Colonic mucosa (tissue), 4 donors: ENCODE data around the gene PRM2. TPM values are rescaled to one million over a fixed set of nuclear protein-coding genes. Genes with fewer than 3 reads are reported as not detected.

Source experiments
- DNase-seq: peaks from one replicate; pipeline ENCODE4 v3.0.0-alpha.2; 2020
- H3K27ac ChIP-seq: fragments of 200-600 bp; one replicate; pipeline ENCODE4 v1.8.0; 2021
- H3K27me3 ChIP-seq: fragments of 200-600 bp; one replicate; pipeline ENCODE4 v1.8.0; 2021
- H3K36me3 ChIP-seq: fragments of 200-600 bp; one replicate; pipeline ENCODE4 v1.8.0; 2021
- H3K4me1 ChIP-seq: fragments of 200-600 bp; one replicate; pipeline ENCODE4 v1.8.0; 2021; ENCODE audit warnings: mild to moderate bottlenecking
- H3K4me3 ChIP-seq: fragments of 200-600 bp; one replicate; pipeline ENCODE4 v1.8.0; 2021
- H3K9ac ChIP-seq, 2 donors: one replicate each; pipeline ENCODE4 v1.7.0; 2013; ENCODE audit warnings: control low read depth in 2 of 2, low read depth in 2 of 2, low read length in 2 of 2
- H3K9me3 ChIP-seq: fragments of 200-600 bp; one replicate; pipeline ENCODE4 v1.8.0; 2021
- intact Hi-C: fragments of 100-400 bp; cut with DNase I; formaldehyde crosslinking; loops from one replicate; pipeline ENCODE4 v1.14.1; 2022
- total RNA-seq, 2 donors: library from RNA; stranded (reverse); fragmentation: NEBNext Ultra II Directional in 1 of 2; extraction: Animal tissue kit (Norgen Biotek cat#: 25700) in 1 of 2; gene quantifications; one replicate each; pipeline ENCODE4 v1.2.1, GENCODE V29; 2021
- TF ChIP-seq, protein P1 (sequence below): fragments of 200-600 bp; IDR thresholded peaks from one replicate; pipeline ENCODE4 v1.8.0; 2022; ENCODE audit warnings: antibody characterized with exemption, mild to moderate bottlenecking
- donor health status: healthy.
- donor health status: DM: no; HTN: no; CAD: no.
- donor health status: DM: no; HTN: no; CAD: no.

PRM2 gene
- total RNA-seq, 2 donors from 2014 or later, result not detected

DNA sequence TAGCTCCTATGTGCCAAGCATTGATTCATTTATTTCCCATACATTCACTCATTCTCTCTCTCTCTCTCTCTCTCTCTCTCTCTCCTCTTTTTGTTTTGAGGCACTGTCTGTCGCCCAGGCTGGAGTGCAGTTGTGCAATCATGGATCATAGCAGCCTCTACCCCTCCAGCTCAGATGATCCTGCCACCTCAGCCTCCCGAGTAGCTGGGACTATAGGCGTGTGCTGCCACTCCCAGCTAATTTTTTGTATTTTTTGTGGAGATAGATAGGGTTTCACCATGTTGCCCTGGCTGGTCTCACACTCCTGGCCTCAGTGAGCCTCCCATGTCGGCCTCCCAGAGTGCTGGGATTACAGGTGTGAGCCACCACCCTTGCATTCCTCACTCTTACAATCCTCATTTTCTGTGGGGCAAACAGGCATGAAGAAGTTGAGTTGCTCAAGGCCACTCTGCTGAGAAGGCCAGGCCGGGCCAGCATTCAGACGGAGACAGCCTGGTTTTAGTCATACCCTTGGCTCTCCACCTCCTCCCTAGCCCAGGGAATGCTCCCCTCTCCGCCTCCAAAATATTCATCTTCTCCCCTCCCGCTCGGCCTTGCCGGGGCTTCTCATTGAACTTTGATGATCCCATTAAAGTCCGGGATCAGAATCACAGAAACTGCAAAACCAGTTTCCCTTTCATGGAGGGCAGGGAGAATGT, 765 bp upstream of the PRM2 start:
- TF ChIP-seq, protein P1, sequence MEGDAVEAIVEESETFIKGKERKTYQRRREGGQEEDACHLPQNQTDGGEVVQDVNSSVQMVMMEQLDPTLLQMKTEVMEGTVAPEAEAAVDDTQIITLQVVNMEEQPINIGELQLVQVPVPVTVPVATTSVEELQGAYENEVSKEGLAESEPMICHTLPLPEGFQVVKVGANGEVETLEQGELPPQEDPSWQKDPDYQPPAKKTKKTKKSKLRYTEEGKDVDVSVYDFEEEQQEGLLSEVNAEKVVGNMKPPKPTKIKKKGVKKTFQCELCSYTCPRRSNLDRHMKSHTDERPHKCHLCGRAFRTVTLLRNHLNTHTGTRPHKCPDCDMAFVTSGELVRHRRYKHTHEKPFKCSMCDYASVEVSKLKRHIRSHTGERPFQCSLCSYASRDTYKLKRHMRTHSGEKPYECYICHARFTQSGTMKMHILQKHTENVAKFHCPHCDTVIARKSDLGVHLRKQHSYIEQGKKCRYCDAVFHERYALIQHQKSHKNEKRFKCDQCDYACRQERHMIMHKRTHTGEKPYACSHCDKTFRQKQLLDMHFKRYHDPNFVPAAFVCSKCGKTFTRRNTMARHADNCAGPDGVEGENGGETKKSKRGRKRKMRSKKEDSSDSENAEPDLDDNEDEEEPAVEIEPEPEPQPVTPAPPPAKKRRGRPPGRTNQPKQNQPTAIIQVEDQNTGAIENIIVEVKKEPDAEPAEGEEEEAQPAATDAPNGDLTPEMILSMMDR, result no peak
- no peaks in the 10 kb centered on the region for H3K9me3 ChIP-seq
- no peak for DNase-seq

DNA sequence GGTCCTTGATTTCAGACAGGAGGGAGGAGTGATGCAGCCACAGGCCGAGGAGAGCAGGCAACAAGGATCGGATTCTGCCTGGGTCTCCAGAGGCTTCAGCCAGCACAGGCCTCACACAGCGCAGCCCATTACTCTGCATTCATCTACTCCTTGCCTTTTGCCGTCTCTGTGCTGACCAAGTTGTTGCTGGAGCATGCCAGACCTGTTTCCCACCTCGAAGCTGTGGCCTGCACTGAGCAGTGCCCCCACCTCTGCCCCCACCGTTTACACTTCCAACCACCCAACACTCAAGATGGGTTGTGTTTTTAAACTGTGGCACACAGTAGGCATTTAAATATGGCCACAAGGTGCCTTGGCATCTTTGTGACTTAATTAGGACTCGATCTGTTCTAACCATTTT, 1.3 kb downstream of the PRM2 start:
- no peaks in the 10 kb centered on the region for H3K36me3 ChIP-seq
- TF ChIP-seq, protein P1, result no peak
- H3K4me1 ChIP-seq, result no peaks in the 10 kb centered on the region
- no peak overlapping the region for H3K4me3 ChIP-seq
- intact Hi-C loops, result no loop called here
- no peak overlapping the region for H3K9ac ChIP-seq
- no peak for DNase-seq
- H3K27me3 ChIP-seq, result no peaks in the 10 kb centered on the region
- H3K27ac ChIP-seq, result no peak overlapping the region
- no peaks in the 10 kb centered on the region for H3K9me3 ChIP-seq

More for the DNA sequence above, 765 bp upstream of the PRM2 start:
- Histone ChIP-seq H3K4me1 (no peaks in the 10 kb centered on the region), H3K36me3 (no peaks in the 10 kb centered on the region), H3K4me3 (no peak overlapping the region), H3K27ac (no peak overlapping the region), H3K9ac (no peak overlapping the region), H3K27me3 (no peaks in the 10 kb centered on the region)
- intact Hi-C loops, result no loop called here

DNA sequence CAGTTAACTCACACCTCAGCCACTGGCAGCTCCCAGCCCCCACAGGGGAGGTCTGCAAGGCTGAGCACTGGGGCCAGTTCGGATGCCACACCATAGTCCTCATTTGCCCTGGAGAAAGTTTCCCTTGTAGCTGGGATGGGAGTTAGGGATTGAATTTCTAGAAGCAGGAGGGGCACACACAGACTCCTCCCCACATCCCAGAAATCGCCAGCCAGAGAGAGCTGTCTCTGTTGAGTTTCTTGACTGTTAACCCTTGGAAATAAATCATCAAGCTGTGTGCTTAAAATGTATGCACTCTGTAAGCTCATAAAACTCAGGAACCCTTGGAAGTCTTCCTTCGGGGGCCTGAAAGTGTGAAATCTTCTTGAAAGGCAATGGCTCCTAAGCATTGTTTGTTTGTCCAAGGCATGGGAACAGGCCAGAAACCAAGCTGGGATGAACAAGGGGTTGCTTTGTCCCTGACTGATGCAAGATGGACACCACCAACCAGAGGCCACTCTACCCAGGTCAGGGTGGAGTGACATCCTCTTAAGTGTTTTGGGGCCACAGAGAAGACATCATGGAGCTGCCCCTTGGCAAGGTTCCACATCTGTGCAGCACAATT, 2.5 kb downstream of the PRM2 start:
- H3K27me3 ChIP-seq, result no peaks in the 10 kb centered on the region
- intact Hi-C loops, result no loop called here
- no peak overlapping the region for H3K9ac ChIP-seq
- no peak for DNase-seq
- no peaks in the 10 kb centered on the region for H3K4me1 ChIP-seq
- H3K9me3 ChIP-seq, result no peaks in the 10 kb centered on the region
- no peaks in the 10 kb centered on the region for H3K36me3 ChIP-seq
- H3K4me3 ChIP-seq, result no peak overlapping the region
- TF ChIP-seq, protein P1, result no peak
- no peak overlapping the region for H3K27ac ChIP-seq

DNA sequence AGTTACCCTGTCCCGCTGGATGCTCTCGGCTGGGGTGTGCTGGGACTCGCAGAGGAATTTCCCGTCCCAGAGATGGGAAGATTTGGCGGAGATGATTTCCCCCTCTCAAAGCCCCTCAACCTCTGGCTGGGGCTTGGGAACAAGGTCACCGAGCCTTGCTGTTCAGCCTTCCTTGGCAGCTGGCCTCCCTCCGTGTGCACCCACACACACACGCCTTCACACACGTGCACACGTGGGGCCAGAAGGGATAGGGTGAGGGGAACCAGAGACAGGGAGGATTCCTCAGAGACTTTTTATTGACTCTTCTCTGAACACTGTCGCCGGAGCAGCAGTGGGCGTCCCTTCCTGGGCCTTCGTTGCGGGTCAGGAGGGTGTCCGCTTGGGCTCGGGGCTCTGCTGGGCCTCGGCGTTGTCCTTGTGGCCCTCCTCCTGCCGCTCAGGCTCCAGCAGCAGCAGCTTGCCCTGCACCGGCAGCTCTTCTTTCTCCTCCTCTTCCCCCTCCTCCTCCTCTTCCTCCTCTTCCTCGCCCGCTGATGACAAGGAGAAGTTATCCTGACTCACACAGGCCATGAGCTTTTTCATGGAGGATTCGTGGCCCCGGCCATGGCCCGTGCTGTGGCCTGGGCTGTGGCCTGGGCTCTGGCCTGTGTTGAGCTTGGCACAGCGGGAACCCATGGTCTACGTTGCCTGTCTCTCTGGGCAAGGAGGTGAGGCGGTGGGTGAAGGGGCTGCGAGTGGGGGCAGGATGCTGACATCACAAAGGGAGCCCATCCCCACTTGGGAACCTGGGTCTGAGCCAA, 3.2 kb downstream of the PRM2 start, which contains the start of gene PRM3:
PRM3 (minus strand) TSS at position 709 of the 800 bp plus-strand sequence; CDS start at position 675, 34 bp downstream.
- TF ChIP-seq, protein P1, result no peak
- Histone ChIP-seq H3K4me1 (no peaks in the 10 kb centered on the region), H3K4me3 (no peak within 1 kb of the TSS), H3K36me3 (no peaks in the 10 kb centered on the region), H3K27me3 (no peaks in the 10 kb centered on the region), H3K9ac (no peak within 1 kb of the TSS), H3K9me3 (no peaks in the 10 kb centered on the region), H3K27ac (no peak within 1 kb of the TSS)
- no peak for DNase-seq
- intact Hi-C loops, result no loop called here

DNA sequence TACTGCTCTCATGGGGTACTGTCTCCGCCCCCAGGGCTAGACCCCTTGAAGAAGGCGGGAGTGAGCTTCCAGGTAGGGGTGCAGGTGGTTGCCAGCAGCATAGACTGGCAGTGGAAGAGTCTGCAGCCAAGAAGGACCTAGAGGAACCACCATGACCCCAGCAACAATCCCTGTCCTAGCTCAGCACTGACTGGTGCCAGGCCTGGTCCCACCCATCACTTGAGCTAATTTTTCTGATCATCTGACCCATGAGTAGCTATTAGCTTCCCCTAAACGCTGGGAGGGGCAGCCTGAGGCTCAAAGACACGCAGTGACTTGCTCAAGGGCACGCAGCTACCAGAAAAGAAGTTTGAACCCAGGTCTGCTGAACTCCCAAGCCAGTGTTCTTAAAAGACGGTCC, 3.8 kb downstream of the PRM2 start:
- no peak overlapping the region for H3K9ac ChIP-seq
- H3K4me1 ChIP-seq, result no peaks in the 10 kb centered on the region
- H3K4me3 ChIP-seq, result no peak overlapping the region
- TF ChIP-seq, protein P1, result no peak
- H3K36me3 ChIP-seq, result no peaks in the 10 kb centered on the region
- intact Hi-C loops, result no loop called here
- DNase-seq, result no peak
- H3K9me3 ChIP-seq, result no peaks in the 10 kb centered on the region
- no peak overlapping the region for H3K27ac ChIP-seq
- H3K27me3 ChIP-seq, result no peaks in the 10 kb centered on the region
